Subcutaneous abdominal adipose tissue (tissue), 5 donors: ENCODE results near the gene SWSAP1.

Experiments
- H3K27ac ChIP-seq: one replicate; pipeline ENCODE4 v1.7.0; 2013; ENCODE audit warnings: low read depth, mild to moderate bottlenecking, inconsistent platforms, low read length, moderate library complexity
- H3K27me3 ChIP-seq, 5 donors: one replicate each; pipeline ENCODE4 v1.7.0; 2013; ENCODE audit warnings: low read length in 5 of 5, inconsistent platforms in 1 of 5; ENCODE audit not compliant: control insufficient read depth in 5 of 5, insufficient read depth in 4 of 5
- H3K36me3 ChIP-seq, 5 donors: one replicate each; pipeline ENCODE4 v1.7.0; 2013; ENCODE audit warnings: low read length in 5 of 5; ENCODE audit not compliant: control insufficient read depth in 5 of 5, insufficient read depth in 5 of 5
- H3K4me1 ChIP-seq, 5 donors: one replicate each; pipeline ENCODE4 v1.7.0; 2013; ENCODE audit warnings: low read length in 5 of 5, mild to moderate bottlenecking in 3 of 5, moderate library complexity in 1 of 5; ENCODE audit not compliant: control insufficient read depth in 5 of 5, insufficient read depth in 5 of 5
- H3K4me3 ChIP-seq, 5 donors: one replicate each; pipeline ENCODE4 v1.7.0; 2013; ENCODE audit warnings: low read length in 5 of 5, low read depth in 1 of 5
- H3K9ac ChIP-seq, 5 donors: one replicate each; pipeline ENCODE4 v1.7.0; 2013; ENCODE audit warnings: low read length in 5 of 5, mild to moderate bottlenecking in 4 of 5, moderate library complexity in 3 of 5
- H3K9me3 ChIP-seq, 5 donors: one replicate each; pipeline ENCODE4 v1.7.0; 2013; ENCODE audit warnings: low read length in 5 of 5; ENCODE audit not compliant: control insufficient read depth in 5 of 5
- donor health status: healthy.
- donor health status: healthy.
- donor health status: healthy.
- donor health status: healthy.
- donor health status: healthy.

The SWSAP1 gene

DNA sequence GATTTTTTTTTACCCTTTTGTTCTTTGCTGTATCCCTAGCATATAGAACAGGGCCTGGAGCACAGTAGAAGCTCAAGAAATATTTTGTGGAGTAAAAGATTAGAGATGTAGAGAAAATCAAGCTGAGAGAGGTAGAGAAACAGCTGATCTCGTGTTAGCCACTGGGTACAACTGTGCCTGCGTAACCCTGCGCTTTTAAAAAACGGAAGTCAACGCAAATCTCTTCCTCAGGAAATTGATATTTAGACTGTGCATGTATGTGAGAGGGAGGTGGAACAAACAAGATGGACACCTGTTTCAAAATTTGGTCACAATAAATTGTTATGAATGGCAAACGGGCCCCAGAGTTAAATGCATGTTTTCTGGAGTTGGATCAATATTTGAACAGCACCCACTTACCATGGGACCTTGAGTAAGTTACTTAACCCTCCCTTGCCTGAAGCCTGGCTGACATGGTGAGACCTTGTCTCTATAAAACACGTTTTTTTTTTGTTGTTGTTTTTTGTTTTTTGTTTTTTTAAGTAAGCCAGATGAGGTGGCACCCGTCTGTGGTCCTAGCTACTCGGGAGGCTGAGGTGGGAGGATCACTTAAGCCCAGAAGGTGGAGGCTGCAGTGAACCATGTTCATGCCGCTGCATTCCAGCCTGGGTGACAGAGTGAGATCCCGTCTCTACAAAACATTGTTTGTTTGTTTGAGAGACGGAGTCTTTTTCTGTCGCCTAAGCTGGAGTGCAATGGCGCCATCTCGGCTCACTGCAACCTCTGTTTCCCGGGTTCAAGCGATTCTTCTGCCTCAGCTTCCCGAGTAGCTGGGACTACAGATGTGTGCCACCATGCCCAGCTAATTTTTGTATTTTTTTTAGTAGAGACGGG lies 12.9 kb downstream of the SWSAP1 start:
- H3K9ac ChIP-seq: no peak overlapping the region
- no peak overlapping the region for H3K4me3 ChIP-seq
- H3K9me3 ChIP-seq: peaks cover 0 to 9% (median 4%) of the 10 kb centered on the region in 5 donors
- no peaks in the 10 kb centered on the region for H3K36me3 ChIP-seq
- H3K27me3 ChIP-seq: peaks cover 5 to 10% (median 6%) of the 10 kb centered on the region in 5 donors
- H3K4me1 ChIP-seq: peaks cover 0 to 28% (median 20%) of the 10 kb centered on the region in 5 donors
- no peak overlapping the region for H3K27ac ChIP-seq

DNA sequence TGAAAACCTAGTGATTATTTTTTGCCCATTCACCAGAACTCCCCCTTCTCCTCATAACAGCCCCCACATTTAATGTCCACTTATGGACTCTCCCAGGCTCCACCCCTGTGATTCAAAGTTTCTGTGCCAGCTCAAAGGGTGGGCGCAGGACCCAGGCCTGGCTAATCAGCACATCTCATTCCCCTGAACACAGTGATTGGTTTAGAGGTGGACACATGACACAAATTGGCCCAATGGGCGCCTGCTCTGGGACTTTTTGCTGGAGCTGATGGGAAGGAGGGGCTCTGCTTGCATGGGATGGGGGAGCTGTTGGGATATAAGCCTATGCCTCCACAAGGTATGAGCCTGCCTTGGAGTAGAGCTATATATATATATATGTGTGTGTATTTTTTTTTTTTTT lies 15.9 kb downstream of the SWSAP1 start:
- no peak overlapping the region for H3K9ac ChIP-seq
- H3K4me3 ChIP-seq: no peak overlapping the region
- no peaks in the 10 kb centered on the region for H3K27me3 ChIP-seq
- peaks cover 0 to 5% (median 0%) of the 10 kb centered on the region in 5 donors for H3K4me1 ChIP-seq
- peaks cover 0 to 7% (median 3%) of the 10 kb centered on the region in 5 donors for H3K36me3 ChIP-seq
- peaks cover 0 to 9% (median 4%) of the 10 kb centered on the region in 5 donors for H3K9me3 ChIP-seq
- H3K27ac ChIP-seq: no peak overlapping the region

DNA sequence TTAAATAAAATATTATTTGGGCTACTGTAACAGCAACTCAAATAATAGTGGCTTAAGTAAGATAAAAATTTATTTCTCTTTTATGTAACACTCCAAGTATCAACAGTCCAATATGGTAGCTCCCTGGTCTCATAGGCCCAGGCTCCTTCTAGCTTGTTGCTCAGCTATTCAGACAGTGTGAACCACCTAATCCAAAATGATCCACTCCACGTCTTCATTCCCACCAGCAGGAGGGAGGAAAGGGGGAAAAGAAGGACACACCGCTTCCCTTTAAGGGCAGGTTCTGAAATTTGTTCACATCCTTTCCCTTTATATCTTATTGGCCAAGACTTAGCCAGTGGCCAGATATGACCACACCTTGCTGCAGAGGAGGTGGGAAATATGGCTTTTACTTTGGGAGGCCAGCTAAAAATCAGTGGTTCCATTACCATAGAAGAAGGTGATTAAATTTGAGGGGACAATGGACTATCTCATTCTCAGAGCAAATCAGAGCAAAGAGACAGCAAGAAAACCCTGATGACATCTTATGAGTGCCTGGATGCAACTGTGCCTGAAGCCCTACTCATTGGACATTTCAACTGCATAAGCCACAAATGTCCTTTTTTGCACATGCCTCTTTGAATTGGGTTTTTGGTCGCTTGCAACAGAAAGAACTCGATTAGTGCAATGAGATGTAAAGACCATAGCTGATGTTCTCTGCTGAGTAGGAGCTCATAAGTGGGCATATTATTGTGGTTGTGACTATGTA lies 16.6 kb downstream of the SWSAP1 start:
- H3K27me3 ChIP-seq: no peaks in the 10 kb centered on the region
- peaks cover 0 to 7% (median 3%) of the 10 kb centered on the region in 5 donors for H3K36me3 ChIP-seq
- peaks cover 0 to 9% (median 4%) of the 10 kb centered on the region in 5 donors for H3K9me3 ChIP-seq
- H3K4me1 ChIP-seq: peaks cover 0 to 5% (median 0%) of the 10 kb centered on the region in 5 donors
- no peak overlapping the region for H3K27ac ChIP-seq
- no peak overlapping the region for H3K4me3 ChIP-seq
- H3K9ac ChIP-seq: no peak overlapping the region

DNA sequence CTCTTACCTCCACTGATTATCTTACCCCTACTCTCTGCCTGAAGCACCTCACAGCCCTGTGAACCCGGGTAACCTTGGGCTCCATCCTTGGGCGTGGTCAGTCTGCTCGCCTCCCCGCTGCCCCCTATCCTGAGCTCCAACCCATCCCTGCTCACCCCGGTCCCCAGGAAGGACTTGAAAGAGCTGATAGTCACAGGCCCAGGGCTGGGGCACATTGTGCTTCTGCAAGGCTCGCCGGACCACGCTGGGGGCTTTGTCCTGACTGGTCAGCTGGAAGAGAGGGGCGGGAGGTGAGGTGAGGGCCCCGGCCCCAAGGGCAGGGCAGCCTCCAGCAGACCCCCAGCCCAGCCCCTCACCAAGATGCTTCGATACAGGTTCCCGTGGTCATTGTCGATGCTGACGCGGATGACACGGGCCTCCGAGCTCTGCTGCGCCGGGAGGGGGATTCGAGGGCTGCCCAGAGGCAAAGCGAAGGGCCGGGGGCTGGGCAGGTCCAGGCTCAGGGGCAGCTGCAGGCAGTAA lies 22.7 kb downstream of the SWSAP1 start:
- H3K9me3 ChIP-seq: no peaks in the 10 kb centered on the region
- no peak overlapping the region for H3K27ac ChIP-seq
- H3K36me3 ChIP-seq: peaks cover 0 to 21% (median 6%) of the 10 kb centered on the region in 5 donors
- H3K27me3 ChIP-seq: no peaks in the 10 kb centered on the region
- H3K4me3 ChIP-seq: no peak overlapping the region
- H3K9ac ChIP-seq: no peak overlapping the region
- no peaks in the 10 kb centered on the region for H3K4me1 ChIP-seq

DNA sequence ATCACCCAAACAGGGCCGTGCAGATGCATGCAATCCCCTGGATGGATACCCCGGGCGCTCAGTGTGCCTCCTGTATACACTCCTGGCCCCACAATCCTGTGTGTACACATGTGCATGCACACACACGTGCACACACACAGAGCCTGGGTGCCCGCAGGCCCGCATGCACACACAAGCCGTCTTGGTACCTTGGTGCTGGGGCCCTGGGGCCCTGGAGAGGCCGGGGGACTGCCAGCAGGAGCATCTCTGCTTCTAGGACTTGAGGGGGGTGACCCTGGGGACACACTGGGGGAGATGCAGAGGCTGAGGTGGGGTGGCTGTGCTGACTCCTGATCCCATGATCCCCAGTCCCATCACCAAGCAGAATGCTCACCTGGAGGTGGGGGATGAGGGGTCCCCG lies 25.2 kb downstream of the SWSAP1 start:
- Histone ChIP-seq H3K4me3 (no peak overlapping the region), H3K27ac (no peak overlapping the region), H3K4me1 (no peaks in the 10 kb centered on the region), H3K27me3 (no peaks in the 10 kb centered on the region), H3K36me3 (peaks cover 0 to 26% (median 3%) of the 10 kb centered on the region in 5 donors), H3K9me3 (no peaks in the 10 kb centered on the region), H3K9ac (no peak overlapping the region)

DNA sequence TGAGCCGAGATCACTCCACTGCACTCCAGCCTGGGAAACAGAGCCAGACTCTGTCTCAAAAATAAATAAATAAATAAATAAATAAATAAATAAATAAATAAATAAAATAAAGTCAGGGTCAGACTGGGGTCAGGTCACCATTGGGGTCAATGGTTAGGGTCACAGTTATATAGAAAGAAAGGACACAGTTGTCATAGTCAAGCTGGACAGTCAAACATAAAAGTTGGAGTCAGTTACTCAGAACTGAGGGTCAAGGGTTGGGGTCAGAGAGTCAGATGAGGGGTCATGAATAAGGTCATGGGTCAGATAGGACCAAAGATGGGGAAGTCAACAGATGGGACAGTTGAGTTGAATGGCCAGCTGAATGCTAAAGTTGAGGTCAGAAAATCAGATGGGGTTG lies 26.3 kb downstream of the SWSAP1 start:
- H3K27ac ChIP-seq: no peak overlapping the region
- H3K9ac ChIP-seq: no peak overlapping the region
- no peaks in the 10 kb centered on the region for H3K4me1 ChIP-seq
- H3K9me3 ChIP-seq: no peaks in the 10 kb centered on the region
- peaks cover 0 to 26% (median 3%) of the 10 kb centered on the region in 5 donors for H3K36me3 ChIP-seq
- no peaks in the 10 kb centered on the region for H3K27me3 ChIP-seq
- no peak overlapping the region for H3K4me3 ChIP-seq

DNA sequence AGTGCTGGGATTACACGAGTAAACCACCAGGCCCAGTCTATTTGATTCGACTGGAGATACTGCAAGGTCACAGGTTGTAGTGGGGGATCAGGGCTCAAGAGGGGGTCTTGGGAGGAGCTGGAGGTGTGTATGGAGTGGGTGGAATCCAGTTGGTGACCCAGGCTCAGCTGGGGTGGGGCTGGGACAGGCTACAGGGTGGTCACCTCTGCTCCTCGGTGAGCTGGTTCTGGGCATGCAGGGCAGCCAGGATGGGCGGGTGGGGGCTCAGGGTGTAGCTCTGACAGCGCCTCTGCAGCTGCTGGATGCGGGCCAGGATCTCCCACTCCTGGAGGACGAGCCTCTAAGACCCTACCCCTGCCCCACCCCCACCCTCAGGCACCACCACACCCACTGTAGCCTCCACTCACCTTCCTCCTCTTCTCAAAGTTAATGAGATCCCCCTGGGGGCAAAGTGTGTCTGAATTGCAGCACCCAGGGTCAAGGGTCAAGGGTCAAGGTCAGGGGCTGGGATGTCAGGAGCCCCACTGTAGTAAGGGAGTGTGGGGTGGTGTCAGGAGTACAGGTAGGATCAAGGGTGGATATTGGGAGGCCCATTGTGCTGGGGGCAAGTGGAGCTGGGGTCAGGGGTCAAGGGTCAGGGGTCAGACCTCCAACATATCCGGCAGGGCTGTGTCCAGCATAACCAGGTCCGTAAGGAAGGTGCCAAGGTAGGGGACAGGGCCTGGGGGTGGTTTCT lies 27.5 kb downstream of the SWSAP1 start:
- Histone ChIP-seq H3K9ac (no peak overlapping the region), H3K4me1 (peaks cover 0 to 2% (median 0%) of the 10 kb centered on the region in 5 donors), H3K27ac (no peak overlapping the region), H3K36me3 (peaks cover 0 to 25% (median 3%) of the 10 kb centered on the region in 5 donors), H3K9me3 (no peaks in the 10 kb centered on the region), H3K4me3 (no peak overlapping the region), H3K27me3 (peaks cover 0 to 8% (median 3%) of the 10 kb centered on the region in 5 donors)

DNA sequence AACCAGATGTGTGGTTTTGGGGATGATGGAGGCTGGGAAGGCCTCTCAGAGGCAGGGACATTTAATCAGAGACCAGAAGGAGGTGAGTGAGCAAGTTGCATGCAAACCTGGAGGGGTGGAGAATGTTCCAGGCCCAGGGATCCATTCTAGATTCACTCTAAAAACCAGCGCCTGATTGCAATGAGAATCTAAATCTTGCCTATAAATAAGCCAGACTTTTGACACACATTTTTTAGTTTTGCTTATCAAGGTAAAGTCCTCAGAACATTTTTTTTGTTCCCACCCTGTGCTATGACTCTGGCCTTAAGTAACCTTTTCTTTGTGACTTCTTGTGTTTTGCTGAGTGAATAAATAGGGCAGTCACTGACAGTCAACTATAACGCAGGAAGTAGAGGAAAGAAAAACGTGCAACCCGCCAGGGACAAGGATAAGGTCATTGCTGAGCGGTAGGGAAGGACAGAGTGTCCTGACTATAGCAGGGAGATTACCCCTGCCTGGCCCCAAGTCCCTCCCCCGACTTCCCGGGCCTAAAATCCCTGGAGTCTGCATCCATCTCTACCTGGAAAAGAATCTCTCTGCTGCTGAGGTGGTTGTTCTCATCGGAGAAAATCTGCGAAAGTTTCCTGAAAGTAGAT lies 30.2 kb downstream of the SWSAP1 start:
- Histone ChIP-seq H3K4me3 (no peak overlapping the region), H3K27me3 (peaks cover 0 to 8% (median 3%) of the 10 kb centered on the region in 5 donors), H3K9me3 (no peaks in the 10 kb centered on the region), H3K36me3 (peaks cover 0 to 18% (median 2%) of the 10 kb centered on the region in 5 donors), H3K9ac (no peak overlapping the region), H3K27ac (no peak overlapping the region), H3K4me1 (peaks cover 0 to 2% (median 0%) of the 10 kb centered on the region in 5 donors)
